ENCODE results near the gene PPHLN1.

DNA sequence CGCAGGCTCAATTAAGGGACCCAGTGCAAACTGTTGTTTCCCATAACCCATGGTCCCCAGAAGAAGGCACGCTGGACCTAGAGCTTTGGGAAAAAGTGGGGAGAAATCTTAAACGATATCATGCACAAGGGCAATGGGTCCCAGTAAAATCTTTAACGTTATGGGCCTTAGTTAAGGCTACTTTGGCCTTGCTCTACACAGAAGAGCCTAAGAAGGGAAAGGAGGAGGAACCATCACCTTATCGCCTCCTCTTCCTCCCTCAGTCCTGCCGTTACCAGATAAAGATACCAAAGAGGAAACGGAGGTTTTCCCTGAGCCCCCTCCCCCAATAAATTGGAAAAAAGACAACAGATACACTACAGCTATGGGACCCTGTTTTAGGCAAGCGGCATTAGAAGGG is 116.9 kb downstream of the PPHLN1 start:
- TF ChIP-seq, protein P1, sequence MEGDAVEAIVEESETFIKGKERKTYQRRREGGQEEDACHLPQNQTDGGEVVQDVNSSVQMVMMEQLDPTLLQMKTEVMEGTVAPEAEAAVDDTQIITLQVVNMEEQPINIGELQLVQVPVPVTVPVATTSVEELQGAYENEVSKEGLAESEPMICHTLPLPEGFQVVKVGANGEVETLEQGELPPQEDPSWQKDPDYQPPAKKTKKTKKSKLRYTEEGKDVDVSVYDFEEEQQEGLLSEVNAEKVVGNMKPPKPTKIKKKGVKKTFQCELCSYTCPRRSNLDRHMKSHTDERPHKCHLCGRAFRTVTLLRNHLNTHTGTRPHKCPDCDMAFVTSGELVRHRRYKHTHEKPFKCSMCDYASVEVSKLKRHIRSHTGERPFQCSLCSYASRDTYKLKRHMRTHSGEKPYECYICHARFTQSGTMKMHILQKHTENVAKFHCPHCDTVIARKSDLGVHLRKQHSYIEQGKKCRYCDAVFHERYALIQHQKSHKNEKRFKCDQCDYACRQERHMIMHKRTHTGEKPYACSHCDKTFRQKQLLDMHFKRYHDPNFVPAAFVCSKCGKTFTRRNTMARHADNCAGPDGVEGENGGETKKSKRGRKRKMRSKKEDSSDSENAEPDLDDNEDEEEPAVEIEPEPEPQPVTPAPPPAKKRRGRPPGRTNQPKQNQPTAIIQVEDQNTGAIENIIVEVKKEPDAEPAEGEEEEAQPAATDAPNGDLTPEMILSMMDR (IDR thresholded peaks at IDR 0.05): no peak
- no peak for TF ChIP-seq POLR2AphosphoS5 (IDR thresholded peaks at IDR 0.05)
- TF ChIP-seq POLR2A (IDR thresholded peaks at IDR 0.05): no peak
- TF ChIP-seq EP300 (IDR thresholded peaks at IDR 0.05): no peak
